ENCODE results near the gene CREB3L2. TPM values are rescaled to one million over a fixed set of nuclear protein-coding genes. Genes with fewer than 3 reads are reported as not detected.
"Not testable (repeated sequence)": the region's sequence is repeated elsewhere in the genome, so short reads cannot be mapped to it uniquely, and the experiment has no call there.

CREB3L2 gene
- total RNA-seq, 1 donor from 2014 or later = 175 TPM

GRCh38 chr7:137935884-137936508, 65.9 kb downstream of the CREB3L2 start:
- DNase-seq (ENCODE audit: low spot score) = no peak

DNA sequence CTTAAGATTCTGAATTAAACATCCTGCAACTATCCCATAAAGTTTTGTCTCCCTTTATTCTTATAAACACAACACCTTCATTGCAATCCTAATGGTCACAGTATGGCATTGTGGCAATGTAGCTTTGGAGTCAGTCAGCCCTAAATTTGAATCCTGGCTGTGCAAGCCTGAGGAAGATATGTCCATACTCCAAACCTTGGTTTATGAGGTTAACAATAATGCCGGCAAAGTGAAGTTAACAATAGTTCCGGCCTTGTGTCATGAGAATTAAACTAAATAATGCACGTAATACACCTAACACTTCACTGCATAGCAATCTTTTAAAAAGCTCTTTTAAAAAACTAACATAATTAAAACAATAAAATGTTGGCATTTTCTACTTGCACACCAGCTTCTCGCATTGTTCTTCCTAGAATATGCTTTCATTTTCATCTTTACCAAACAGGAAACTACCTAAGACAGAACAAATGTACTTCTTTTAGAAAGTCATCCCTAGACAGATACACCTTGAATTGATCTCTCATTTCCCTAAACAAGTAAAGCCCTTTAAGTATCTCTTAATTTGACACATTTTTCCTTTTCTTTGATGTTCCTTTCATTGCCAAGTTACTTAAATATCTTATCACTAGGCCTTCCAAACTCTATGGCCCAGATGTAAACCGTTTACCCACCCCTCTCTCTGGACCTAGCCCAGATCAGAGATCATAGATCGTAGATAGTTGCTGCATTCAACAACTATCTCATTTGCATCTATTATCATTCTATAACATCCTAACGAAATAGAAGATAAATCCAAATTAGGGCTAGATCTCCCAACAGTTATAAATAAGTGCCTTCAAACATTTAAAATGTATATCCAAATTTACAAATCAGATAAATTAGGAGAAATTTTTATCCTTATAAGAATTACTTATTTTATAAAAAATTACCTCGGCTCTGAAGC, 66.7 kb downstream of the CREB3L2 start:
- DNase-seq (ENCODE audit: low spot score) = no peak

- no peak for DNase-seq (ENCODE audit: low spot score)
These were observed 67.6 kb downstream of the CREB3L2 start for GRCh38 chr7:137934176-137934826.

DNA sequence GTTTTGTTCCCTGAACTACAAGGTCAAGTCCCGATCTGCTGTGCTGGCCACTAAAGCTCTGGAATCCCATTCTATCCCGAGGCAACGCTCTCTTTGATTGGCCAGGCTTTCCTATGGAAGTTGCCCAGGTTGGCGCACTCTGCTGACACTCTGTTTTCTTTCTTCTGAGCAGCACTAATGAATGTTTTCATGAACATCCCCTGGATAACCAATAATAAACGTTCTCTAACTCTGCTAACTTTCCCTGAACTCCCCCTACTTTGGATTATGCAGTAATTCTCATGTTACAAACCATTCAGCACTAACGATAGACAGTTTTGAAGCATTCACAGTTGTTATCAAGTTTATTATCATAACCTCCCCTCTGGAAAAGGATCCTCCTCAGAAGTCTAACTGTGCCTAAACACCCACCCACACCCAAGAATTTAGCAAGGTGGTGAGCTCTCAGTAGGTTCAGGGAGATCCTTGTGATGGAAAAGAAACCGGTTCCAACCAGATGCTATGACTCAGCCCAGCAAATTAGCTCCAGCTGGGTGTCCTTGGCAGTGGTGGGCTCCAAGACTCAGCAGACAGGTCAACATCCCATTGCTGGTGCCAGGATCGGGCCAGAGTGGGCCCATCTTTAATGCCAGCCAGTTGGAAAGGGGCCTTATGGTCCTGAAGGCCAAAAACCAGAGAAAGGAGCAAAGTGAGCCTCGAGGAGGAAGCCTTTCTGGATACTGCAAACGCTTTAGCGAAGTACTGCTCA, 68.4 kb downstream of the CREB3L2 start:
- DNase-seq (ENCODE audit: low spot score) = no peak

DNA sequence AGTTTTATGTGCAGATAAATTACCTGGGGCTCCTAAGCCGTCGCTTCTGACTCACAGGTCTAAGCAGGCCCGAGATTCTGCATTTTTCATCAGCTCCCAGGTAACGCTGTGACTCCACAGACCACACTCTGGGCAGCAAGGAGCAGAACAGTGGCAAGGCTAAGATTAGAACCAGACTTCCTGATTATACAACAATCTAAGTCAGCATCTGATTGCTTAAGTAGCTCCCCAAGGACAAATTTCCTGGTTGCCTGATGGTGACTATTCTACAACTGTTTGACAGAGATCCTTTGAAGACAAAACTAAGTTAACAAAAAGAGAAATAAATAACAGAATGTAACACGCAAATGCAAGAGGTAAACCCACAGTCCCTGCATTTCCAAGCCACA, 69.0 kb downstream of the CREB3L2 start:
- no peak for DNase-seq (ENCODE audit: low spot score)

DNA sequence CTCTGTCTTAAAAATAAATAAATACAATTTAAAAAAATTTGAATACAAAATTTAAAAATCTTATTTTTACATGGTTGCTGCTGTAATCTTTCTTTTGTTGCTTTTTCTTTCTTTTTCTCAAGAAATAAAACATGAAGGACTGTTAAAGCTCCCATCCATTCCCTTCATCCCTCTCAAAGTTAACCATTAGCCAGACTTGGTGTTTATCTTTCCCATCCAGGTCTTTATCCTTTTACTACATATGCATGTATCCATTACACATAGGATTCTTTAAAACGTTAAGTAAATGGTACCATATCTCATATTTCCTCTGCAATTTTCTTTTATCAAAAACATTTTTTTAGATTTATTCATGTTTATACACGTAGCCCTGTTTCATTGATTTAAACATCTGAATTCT, 70.1 kb downstream of the CREB3L2 start:
- DNase-seq (ENCODE audit: low spot score) = no peak

GRCh38 chr7:137930581-137930980, 71.3 kb downstream of the CREB3L2 start:
- no peak for DNase-seq (ENCODE audit: low spot score)

DNA sequence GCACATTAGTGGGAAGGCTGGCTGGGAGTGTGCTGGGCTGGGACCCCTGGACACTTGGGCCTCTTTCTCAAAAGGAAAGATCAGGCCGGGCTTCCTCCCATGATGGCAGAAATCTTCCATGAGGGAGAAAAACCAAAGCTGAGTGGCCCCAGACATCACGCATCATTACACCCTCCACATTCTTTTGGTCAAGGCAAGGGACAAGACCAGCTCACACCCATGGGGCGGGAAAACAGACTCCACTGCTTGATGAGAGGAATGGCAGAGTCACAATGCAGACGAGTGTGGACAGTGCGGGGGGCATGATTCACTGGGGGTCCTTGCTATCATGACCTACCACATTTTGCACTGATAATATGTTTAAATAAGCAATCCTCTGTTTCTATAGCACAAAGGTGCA, 73.3 kb downstream of the CREB3L2 start:
- DNase-seq (ENCODE audit: low spot score) = no peak

DNA sequence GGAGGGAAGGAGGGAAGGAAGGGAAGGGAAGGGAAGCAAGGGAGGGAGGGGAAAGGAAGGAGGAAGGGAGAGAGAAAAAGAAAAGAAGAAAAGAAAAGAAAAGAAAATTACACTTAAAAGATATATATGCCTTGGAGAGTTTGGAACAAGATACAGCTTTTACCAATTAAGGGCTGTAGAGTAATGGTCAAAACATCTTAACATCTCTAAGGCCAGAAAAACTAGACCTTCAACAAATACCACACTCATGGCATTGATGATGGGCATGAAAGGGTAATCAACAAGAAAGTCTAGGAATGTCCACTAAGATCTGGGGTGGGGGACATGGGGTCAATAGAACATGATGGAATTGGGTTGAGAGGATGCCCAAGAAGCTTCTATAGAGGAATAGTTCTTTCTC, 74.5 kb downstream of the CREB3L2 start:
- no peak for DNase-seq (ENCODE audit: low spot score)

GRCh38 chr7:137926206-137926605, 75.7 kb downstream of the CREB3L2 start:
- DNase-seq (ENCODE audit: low spot score) = not testable (repeated sequence)

DNA sequence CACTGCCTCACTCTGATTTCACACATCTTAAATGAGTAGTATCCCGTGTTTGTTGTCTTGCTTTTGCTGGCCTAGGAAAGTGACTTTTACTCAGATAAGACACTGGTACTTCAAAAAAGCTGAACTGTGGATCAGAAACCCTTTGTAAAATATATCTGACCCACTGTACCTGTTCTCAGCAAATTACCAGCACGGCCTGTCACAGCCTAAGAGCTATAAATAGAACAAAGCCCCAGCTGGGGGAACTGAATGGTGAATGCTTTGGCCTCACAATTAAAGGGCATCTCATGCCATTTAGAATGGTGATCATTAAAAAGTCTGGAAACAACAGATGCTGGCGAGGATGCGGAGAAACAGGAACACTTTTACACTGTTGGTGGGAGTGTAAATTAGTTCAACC, 76.1 kb downstream of the CREB3L2 start:
- no peak for DNase-seq (ENCODE audit: low spot score)

DNA sequence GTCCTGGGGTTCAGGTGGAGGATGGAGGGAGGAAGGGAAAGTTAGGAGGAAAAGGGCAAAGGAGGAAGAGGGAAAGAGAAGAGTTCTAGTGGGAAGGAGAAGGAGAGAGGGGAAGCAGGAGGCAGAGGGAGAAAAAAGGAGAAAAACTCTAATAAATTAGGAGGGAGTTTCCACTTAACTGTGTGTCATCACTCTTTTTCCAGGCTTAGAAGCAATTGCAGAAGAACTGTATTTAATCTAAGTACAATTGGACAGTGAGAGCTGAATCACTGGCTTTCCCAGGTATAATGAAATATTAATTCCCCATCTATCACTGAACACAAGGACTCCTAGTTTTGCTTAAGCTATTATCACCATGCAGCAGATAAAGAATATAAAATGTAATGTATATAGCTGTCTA, 76.8 kb downstream of the CREB3L2 start:
- no peak for DNase-seq (ENCODE audit: low spot score)

DNA sequence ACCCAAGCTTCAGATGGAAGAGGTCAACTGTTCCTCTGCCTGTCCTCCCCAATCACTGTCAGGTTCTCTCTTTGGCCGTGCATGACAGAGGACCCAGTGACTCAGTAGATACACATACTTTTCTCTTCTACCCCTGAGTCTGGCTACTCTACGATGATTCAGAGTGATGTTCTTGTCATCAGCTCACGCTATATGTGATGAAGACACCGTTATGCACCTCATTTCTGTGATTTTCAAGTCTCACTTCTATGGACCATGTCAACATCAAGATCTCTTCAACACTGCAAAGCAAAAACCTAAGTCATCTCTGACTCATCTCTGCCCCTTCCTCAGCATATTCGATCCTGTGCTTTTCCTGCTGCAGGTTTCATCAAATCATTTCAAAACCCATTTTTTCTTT, 78.5 kb downstream of the CREB3L2 start:
- no peak for DNase-seq (ENCODE audit: low spot score)

- no peak for DNase-seq (ENCODE audit: low spot score)
These were observed 81.1 kb downstream of the CREB3L2 start for GRCh38 chr7:137920637-137921399.

DNA sequence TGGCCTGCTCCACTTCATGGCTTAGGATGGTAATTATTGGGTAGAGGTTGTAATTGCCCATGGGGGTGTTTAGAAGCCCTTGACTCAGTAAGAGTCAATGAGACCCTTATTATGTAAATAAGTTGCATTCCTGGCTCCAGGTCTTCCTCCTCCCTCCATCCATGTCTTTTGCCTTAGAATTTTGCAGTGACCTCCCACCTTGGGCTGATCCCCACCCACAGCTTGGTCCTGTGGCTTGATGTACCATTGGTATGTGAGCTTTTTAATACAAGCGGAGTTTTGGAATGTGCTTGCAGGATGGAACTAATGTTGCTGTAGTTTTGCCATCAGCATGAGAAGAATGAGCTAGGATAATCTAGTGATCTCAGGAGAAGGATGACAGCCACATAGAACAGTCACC, 81.9 kb downstream of the CREB3L2 start:
- no peak for DNase-seq (ENCODE audit: low spot score)

DNA sequence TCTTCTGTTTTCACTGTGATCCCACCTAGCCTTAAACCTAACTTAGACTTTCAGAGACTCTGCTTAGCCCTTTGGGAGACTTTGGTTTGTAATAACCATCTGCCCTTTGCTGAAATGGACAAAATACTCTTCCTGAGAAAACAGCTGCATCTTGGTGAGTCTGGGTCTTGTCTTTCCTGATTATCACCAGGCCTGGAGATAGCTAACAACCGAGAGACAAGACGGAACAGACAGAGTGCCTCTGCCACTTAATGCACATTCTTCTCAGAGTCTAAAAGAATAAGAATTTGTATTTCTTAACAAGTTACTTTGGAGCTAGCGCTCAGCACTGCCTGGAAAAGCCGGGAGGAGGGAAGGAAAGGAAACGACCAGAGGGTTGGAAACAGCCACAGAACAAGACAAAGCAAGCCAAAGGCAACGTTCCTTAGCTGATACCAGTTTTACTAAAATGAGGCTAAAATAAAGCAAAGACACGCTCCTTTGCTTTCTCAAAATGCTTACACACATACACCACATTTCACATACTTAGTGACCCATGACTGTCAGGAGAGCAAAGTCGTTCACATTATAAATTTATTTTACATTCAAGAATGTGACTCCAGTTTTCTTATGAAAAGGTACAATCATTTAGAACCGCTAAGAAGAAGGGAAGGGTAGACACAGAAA, 84.8 kb downstream of the CREB3L2 start:
- DNase-seq (ENCODE audit: low spot score) = no peak

DNA sequence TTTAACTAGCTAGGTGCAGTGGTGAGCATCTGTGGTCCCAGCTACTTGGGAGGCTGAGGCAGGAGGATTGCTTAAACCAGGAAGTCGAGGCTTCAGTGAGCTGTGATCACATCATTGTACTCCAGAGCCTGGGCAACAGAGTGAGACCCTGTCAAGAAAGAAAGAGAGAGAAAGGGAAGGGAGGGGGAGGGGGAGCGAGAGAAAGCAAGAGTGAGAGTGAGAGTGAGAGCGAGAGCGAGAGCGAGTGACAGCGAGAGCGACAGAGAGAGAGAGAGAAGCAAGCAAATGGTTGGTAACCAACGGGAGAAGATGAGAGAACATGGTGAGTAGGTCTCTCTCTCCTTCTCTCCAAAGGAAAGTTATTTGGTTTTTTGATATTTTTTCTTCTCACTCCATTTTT, 85.3 kb downstream of the CREB3L2 start:
- no peak for DNase-seq (ENCODE audit: low spot score)

- DNase-seq (ENCODE audit: low spot score) = no peak
These were observed 86.6 kb downstream of the CREB3L2 start for GRCh38 chr7:137915266-137915665.

- DNase-seq (ENCODE audit: low spot score) = no peak
These were observed 87.9 kb downstream of the CREB3L2 start for GRCh38 chr7:137913985-137914384.

- DNase-seq (ENCODE audit: low spot score) = no peak
These were observed 92.8 kb downstream of the CREB3L2 start for GRCh38 chr7:137909042-137909441.
